Tibial nerve (tissue), 4 donors: ENCODE data around the gene BMP2K. TPM values are rescaled to one million over a fixed set of nuclear protein-coding genes. Genes with fewer than 3 reads are reported as not detected.

ENCODE experiments used
- DNase-seq, 2 donors: peaks; one replicate each; pipeline ENCODE4 v3.0.0-alpha.2; 2019; ENCODE audit warnings: low spot score in 2 of 2
- H3K27ac ChIP-seq, 4 donors: fragments of 200-600 bp; sonication (generic) in 3 of 4; one replicate each; pipeline ENCODE4 v1.5.1; 2017 to 2019; ENCODE audit warnings: mild to moderate bottlenecking in 1 of 4
- H3K27me3 ChIP-seq, 2 donors: fragments of 200-600 bp; sonication (generic) in 1 of 2; one replicate each; pipeline versions ENCODE4 v1.5.1 to v1.6.0; 2017 to 2019
- H3K36me3 ChIP-seq, 3 donors: fragments of 200-600 bp; sonication (generic); one replicate each; pipeline ENCODE4 v1.5.1; 2018 to 2019
- H3K4me1 ChIP-seq, 4 donors: fragments of 200-600 bp; sonication (generic) in 3 of 4; one replicate each; pipeline ENCODE4 v1.5.1; 2017 to 2019
- H3K4me3 ChIP-seq, 4 donors: fragments of 200-600 bp; sonication (generic) in 3 of 4; one replicate each; pipeline ENCODE4 v1.5.1; 2017 to 2019; ENCODE audit warnings: mild to moderate bottlenecking in 1 of 4, moderate library complexity in 1 of 4
- H3K9me3 ChIP-seq, 4 donors: fragments of 200-600 bp; sonication (generic) in 3 of 4; one replicate each; pipeline ENCODE4 v1.5.1; 2017 to 2019
- EP300 ChIP-seq, 2 donors: sonication (generic); formaldehyde crosslinking; IDR thresholded peaks; one replicate each; pipeline ENCODE4 v1.6.1; 2017; ENCODE audit warnings: antibody characterized with exemption in 2 of 2, mild to moderate bottlenecking in 1 of 2
- POLR2A ChIP-seq, 2 donors: fragments of 450-650 bp; IDR thresholded peaks; one replicate each; pipeline ENCODE4 v1.6.1; 2017; ENCODE audit warnings: antibody characterized with exemption in 2 of 2, mild to moderate bottlenecking in 2 of 2, moderate library complexity in 2 of 2
- WGBS, 2 donors: methylation state at CpG; one replicate each; pipeline ENCODE4 v1.1.5; 2018; 5-methylcytosine and 5-hydroxymethylcytosine counted together
- total RNA-seq, 4 donors: library from RNA; depleted of rRNA; stranded (reverse); fragments of >200 nt; gene quantifications; one replicate each; pipeline ENCODE4 v1.1.0, GENCODE V29; 2016
- TF ChIP-seq, protein P1 (sequence below), 5 experiments: fragments of 200-600 bp in 3 of 5; fragments of 450-650 bp in 2 of 5; sonication (generic) in 3 of 5; IDR thresholded peaks; one replicate each; pipeline ENCODE4 v1.5.1; 2016 to 2019; ENCODE audit warnings: antibody characterized with exemption in 5 of 5, mild to moderate bottlenecking in 3 of 5, moderate library complexity in 2 of 5

The BMP2K gene
- total RNA-seq, 4 donors from 2014 or later, result 39.8 to 84.8 (median 67.0) TPM

DNA sequence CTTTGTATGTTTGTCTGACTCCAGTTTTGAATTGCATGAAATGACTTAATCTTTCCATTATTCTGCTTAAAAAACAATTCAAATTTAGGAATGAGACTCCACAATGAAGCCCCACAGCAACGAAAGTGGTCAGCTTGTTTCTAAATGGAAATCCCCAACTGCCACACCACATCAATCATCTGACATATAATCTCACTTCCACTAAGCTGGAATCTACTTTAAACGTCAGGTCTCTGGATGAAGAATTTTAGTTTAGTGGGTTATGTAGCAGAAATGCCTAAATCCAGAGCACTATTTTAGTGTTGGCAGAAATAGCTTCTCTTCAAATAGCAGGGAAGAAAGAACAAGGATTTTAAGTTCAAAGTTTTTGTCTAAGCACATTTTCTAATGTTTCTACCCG lies 1.7 kb upstream of the BMP2K start:
- Histone ChIP-seq H3K4me3 (no peak overlapping the region), H3K36me3 (no peaks in the 10 kb centered on the region), H3K4me1 (peaks cover 0 to 36% (median 3%) of the 10 kb centered on the region in 4 donors), H3K9me3 (no peaks in the 10 kb centered on the region), H3K27me3 (no peaks in the 10 kb centered on the region), H3K27ac (peak overlapping the region; percentile 97 to 100 (median 98))
- WGBS, 2 donors, result 29 to 36% methylated on average over 3 of the region's 3 CpGs
- no peak for DNase-seq
- TF ChIP-seq EP300 (IDR thresholded peaks at IDR 0.05), result no peak
- TF ChIP-seq, protein P1, sequence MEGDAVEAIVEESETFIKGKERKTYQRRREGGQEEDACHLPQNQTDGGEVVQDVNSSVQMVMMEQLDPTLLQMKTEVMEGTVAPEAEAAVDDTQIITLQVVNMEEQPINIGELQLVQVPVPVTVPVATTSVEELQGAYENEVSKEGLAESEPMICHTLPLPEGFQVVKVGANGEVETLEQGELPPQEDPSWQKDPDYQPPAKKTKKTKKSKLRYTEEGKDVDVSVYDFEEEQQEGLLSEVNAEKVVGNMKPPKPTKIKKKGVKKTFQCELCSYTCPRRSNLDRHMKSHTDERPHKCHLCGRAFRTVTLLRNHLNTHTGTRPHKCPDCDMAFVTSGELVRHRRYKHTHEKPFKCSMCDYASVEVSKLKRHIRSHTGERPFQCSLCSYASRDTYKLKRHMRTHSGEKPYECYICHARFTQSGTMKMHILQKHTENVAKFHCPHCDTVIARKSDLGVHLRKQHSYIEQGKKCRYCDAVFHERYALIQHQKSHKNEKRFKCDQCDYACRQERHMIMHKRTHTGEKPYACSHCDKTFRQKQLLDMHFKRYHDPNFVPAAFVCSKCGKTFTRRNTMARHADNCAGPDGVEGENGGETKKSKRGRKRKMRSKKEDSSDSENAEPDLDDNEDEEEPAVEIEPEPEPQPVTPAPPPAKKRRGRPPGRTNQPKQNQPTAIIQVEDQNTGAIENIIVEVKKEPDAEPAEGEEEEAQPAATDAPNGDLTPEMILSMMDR (IDR thresholded peaks at IDR 0.05), result no peak
- no peak for TF ChIP-seq POLR2A (IDR thresholded peaks at IDR 0.05)

DNA sequence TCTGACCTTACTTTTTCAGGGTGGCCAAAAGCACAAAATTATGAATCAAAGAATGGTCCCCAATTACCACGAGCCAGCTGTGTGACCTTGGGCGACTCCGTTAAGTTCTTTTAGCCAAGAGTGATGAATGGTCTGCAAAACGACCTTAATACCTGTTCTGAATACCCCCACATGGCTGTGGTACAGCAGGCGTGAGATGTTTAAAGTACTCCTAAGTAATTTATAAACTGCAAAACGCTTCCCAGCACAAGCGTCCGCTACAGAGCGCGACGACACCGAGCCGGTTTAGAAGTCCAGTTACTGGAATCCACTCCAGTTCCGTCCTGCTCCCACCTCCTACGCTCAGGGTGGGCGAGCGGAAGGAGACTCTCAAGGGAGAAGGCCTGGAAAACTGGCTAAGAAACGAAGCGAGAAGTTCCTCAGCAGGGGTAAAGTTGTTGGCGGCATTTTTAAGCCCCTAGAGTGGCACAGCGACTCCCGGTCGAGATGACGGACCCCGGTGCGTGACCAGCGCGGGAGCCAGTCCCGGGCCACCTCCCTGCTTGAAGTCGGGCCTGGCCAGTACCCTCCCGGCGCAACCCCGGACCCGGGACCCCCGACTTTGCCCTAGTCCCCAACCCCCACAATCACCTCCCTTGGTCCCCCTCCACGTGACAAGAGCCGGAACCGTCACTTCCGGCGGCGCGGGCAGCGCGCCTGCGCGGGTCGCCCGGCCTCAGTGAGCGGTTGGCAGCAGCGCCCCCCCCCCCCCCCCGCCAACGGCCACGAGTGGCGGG lies 659 bp upstream of the BMP2K start:
- Histone ChIP-seq H3K27ac (peak overlapping the region; percentile 97 to 100 (median 98)), H3K36me3 (no peaks in the 10 kb centered on the region), H3K9me3 (no peaks in the 10 kb centered on the region), H3K27me3 (no peaks in the 10 kb centered on the region), H3K4me1 (peaks cover 0 to 46% (median 4%) of the 10 kb centered on the region in 4 donors), H3K4me3 (peak overlapping the region; percentile 77 to 95 (median 87))
- DNase-seq, result peak; percentile 75 to 78
- WGBS, 2 donors, result 0 to 1% methylated on average over 24 to 36 of the region's 54 CpGs
- TF ChIP-seq, protein P1 (IDR thresholded peaks at IDR 0.05), result no peak
- TF ChIP-seq POLR2A (IDR thresholded peaks at IDR 0.05) (peak; percentile 29 to 63), EP300 (IDR thresholded peaks at IDR 0.05) (peak; percentile 43 to 85)

DNA sequence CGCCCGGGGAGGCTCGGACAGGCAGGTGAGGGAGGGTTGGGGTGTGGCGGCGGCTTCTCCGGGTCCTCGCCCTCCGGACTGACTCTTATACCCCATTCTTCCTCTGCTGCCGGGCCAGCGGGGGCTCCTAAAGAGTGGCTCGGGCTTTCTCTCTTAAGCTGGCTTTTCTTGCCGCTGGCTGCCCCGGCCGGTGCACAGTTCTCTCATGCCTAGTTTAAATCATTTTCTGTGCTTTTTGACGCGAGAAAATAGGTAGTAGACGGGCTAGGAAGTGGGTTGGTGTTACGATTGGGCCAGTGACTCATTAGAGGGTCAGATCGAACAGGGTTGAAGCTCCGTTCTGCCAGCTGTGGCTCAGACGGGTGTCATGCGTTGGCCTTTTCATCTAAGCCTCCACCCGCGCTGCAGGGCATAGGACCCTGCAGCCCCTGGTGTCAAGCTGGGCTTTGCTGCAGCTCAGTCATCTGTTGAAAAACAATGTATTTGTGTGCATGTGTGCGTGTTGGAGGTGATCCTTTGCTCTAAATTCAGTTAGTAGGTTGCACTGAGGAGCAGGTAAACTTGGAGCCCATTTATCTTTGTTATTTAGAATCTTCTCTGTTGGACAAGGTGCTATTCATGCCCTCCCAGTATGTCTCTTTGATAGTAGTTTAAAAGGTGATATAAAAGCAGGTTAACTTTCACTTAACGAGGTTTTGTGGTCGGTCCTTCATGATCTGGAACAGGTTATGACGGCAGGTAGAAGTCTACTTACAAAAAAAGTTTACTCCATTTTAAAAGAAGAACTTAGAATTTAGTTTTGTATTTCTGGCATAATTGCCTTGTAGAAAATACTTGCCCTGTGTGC lies 802 bp downstream of the BMP2K start:
- peak overlapping the region; percentile 97 to 100 (median 98) for H3K27ac ChIP-seq
- peak in 1 of 2 donors; percentile 16 for TF ChIP-seq EP300 (IDR thresholded peaks at IDR 0.05)
- TF ChIP-seq POLR2A (IDR thresholded peaks at IDR 0.05), result no peak
- peak; percentile 15 to 20 for DNase-seq
- H3K27me3 ChIP-seq, result no peaks in the 10 kb centered on the region
- WGBS, 2 donors, result 3% methylated on average over 23 to 27 of the region's 28 CpGs
- H3K9me3 ChIP-seq, result no peaks in the 10 kb centered on the region
- peaks cover 0 to 60% (median 13%) of the 10 kb centered on the region in 4 donors for H3K4me1 ChIP-seq
- H3K36me3 ChIP-seq, result no peaks in the 10 kb centered on the region
- H3K4me3 ChIP-seq, result peak overlapping the region; percentile 77 to 95 (median 82)

DNA sequence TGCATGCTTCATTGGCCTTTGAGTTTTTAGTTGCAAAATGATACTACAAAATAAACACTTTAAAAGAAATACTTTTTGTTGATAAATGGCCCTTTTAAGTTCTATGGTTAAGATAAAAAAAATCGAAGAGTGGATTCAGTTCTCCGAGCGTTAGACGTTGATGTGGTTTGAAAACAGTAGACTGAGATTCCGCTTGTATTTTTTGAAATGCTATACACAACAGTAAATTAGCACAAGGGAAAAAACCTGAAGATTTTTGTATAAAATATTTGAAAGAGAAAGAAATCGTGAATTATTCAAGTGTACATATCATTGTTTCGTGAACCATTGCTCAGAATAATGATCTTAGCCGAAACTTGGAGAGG lies 1.4 kb downstream of the BMP2K start:
- H3K27ac ChIP-seq, result peak overlapping the region; percentile 97 to 100 (median 98)
- 28 to 37% methylated on average over 8 of the region's 8 CpGs for WGBS, 2 donors
- TF ChIP-seq, protein P1 (IDR thresholded peaks at IDR 0.05), result no peak
- TF ChIP-seq POLR2A (IDR thresholded peaks at IDR 0.05) (no peak), EP300 (IDR thresholded peaks at IDR 0.05) (no peak)

DNA sequence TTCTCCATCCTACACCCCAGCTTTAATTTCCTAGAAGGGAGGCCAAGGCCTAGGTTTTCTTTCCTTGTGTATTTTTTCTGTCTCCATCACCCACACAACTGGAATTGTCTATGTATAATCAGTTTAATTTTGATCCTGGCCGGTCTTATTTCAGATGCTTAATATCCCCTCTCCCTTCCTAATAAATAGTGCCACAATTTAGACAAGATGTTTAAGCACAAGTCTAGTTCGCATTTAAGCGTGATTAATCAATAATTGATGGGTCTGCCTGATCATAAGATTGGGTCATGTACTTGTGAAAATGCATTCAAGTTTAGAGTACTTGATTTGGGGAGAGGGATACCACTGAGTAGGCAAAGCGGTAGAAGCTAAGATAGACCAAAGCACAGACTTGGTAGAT lies 2.4 kb downstream of the BMP2K start:
- no peaks in the 10 kb centered on the region for H3K36me3 ChIP-seq
- H3K4me3 ChIP-seq, result peak overlapping the region in 3 of 4 donors; percentile 10 to 83 (median 15)
- WGBS, 2 donors, result 71 to 80% methylated on average over 4 of the region's 4 CpGs
- no peak for TF ChIP-seq POLR2A (IDR thresholded peaks at IDR 0.05)
- no peaks in the 10 kb centered on the region for H3K27me3 ChIP-seq
- H3K27ac ChIP-seq, result peak overlapping the region; percentile 15 to 100 (median 71)
- peaks cover 0 to 72% (median 15%) of the 10 kb centered on the region in 4 donors for H3K4me1 ChIP-seq
- DNase-seq, result no peak
- H3K9me3 ChIP-seq, result no peaks in the 10 kb centered on the region

More for the DNA sequence above, 1.4 kb downstream of the BMP2K start:
- no peak for DNase-seq
- no peaks in the 10 kb centered on the region for H3K9me3 ChIP-seq
- no peaks in the 10 kb centered on the region for H3K36me3 ChIP-seq
- no peaks in the 10 kb centered on the region for H3K27me3 ChIP-seq
- H3K4me1 ChIP-seq, result peaks cover 0 to 66% (median 14%) of the 10 kb centered on the region in 4 donors
- peak overlapping the region; percentile 77 to 95 (median 82) for H3K4me3 ChIP-seq
